Fibroblast of skin of back (primary cell): ENCODE data around the gene DOP1A. TPM values are rescaled to one million over a fixed set of nuclear protein-coding genes. Genes with fewer than 3 reads are reported as not detected.

Experiments
- DNase-seq: peaks from one replicate; pipeline ENCODE4 v3.0.0-alpha.2; 2013
- polyA plus RNA-seq, 2 experiments: library from polyadenylated mRNA; unstranded; fragments of 120-200 nt; gene quantifications; one replicate each; pipeline ENCODE4 v1.2.1, GENCODE V29; 2013; ENCODE audit not compliant: insufficient read length in 2 of 2

DOP1A gene, protein sequence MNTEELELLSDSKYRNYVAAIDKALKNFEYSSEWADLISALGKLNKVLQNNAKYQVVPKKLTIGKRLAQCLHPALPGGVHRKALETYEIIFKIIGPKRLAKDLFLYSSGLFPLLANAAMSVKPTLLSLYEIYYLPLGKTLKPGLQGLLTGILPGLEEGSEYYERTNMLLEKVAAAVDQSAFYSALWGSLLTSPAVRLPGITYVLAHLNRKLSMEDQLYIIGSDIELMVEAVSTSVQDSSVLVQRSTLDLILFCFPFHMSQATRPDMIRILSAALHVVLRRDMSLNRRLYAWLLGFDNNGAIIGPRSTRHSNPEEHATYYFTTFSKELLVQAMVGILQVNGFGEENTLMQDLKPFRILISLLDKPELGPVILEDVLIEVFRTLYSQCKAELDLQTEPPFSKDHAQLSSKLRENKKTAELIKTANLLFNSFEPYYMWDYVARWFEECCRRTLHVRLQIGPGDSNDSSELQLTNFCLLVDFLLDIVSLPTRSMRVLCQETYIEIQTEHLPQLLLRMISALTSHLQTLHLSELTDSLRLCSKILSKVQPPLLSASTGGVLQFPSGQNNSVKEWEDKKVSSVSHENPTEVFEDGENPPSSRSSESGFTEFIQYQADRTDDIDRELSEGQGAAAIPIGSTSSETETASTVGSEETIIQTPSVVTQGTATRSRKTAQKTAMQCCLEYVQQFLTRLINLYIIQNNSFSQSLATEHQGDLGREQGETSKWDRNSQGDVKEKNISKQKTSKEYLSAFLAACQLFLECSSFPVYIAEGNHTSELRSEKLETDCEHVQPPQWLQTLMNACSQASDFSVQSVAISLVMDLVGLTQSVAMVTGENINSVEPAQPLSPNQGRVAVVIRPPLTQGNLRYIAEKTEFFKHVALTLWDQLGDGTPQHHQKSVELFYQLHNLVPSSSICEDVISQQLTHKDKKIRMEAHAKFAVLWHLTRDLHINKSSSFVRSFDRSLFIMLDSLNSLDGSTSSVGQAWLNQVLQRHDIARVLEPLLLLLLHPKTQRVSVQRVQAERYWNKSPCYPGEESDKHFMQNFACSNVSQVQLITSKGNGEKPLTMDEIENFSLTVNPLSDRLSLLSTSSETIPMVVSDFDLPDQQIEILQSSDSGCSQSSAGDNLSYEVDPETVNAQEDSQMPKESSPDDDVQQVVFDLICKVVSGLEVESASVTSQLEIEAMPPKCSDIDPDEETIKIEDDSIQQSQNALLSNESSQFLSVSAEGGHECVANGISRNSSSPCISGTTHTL (N-terminal part only)
- 5.2 TPM for polyA plus RNA-seq (2013, experiment 1 of 2; ENCODE audit: insufficient read length)
- polyA plus RNA-seq (2013, experiment 2 of 2; ENCODE audit: insufficient read length), result 8.4 TPM

GRCh38 chr6:83067448-83068439, at the start of gene DOP1A:
Gene DOP1A (plus strand): TSS chr6:83067671. CDS start chr6:83096978, 29,307 bp downstream.
- DNase-seq, result peak; percentile 91

DNA sequence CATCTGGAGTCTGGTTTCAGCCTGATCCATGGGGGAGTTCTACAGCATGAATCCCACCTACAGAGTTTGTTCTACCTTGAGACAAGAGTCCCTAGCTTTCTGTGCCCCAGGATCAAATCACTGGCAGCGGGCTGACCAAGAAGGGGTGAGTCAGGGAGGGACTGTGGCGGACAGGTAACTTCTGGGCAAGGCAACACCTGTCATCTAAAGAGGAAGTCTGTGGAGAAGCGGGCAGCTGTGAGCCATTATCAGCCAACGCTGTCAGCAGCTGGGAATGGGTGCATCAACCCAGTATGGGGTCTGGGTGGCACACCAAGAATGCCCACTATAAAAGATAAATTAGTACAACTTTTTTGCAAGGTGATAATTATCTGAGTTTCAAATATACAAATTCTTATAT, 47.7 kb upstream of the DOP1A start:
- no peak for DNase-seq

DNA sequence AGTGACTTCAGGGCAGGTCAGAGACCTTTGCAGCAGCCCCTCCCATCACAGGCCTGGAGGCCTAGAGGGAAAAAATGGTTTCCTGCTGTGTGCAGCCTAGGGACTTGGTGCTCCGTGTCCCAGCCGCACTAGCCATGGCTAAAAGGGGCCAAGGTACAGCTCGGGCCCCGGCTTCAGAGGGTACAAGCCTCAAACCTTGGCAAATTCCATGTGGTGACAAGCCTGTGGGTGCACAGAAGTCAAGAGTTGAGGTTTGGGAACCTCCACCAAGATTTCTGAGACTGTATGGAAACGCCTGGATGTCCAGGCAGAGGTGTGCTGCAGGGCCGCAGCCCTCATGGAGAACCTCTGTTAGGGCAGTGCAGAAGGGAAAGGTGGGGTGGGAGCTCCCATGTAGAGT, 35.8 kb upstream of the DOP1A start:
- DNase-seq, result no peak

- DNase-seq, result no peak
Measured at GRCh38 chr6:83038246-83038645, 29.2 kb upstream of the DOP1A start.

DNA sequence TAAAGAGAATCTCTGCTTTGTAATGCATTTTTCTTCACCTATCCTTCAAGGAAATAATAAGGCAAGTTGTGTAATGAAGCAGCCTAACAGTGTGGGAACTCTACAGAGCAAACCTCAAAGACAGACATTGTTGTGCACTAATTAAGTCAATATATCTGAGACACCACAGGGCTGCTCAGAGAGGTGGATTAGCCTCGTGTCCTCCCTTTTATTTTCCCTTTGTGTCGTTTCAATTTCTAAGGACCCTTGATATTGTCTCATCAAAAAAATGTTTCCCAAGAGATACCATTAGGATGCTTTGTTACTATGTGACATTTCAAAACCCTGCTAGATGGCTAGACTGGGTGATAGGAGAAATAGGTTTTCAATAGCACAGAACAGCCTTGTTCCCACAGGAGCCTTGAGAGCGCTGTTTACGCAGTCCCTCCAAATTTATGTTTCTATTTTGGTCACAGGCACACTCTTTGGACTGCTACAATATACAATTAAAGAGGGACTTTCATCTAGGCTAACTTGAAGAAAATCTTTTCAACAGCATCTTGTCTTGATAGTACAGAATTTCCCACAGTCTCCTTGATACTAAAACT, 24.9 kb upstream of the DOP1A start:
- DNase-seq, result no peak

DNA sequence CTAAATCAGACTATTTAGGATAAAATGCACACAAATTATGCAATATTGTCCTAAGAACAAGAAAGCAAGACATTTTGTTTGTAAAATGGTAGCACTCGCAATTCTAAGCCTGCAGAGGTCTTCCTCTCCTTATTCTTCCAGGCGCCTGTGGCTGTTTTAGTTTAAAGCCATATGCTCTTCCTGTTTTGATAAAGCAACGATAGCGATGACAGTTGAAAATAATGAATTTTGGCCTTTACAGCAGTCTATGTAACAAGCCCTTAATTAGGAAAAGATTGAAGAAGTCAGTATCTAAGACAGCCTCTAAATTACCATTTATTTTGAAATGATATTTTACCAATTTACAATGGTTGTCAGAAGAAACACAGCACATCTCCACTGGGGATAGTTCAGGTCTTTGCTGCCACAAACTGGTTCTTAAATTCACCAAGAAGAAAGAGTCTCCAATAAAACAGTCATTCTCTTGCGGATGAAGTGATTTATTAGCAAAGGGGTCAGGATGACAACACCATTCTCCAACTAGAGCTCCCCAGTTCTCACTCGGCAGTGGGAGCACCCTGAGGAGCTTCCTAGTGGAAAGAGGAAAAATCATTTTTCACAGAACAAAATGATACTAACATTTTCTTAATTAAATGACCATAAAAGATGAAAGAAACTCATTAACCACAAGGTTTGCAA, 23.2 kb upstream of the DOP1A start:
- no peak for DNase-seq

DNA sequence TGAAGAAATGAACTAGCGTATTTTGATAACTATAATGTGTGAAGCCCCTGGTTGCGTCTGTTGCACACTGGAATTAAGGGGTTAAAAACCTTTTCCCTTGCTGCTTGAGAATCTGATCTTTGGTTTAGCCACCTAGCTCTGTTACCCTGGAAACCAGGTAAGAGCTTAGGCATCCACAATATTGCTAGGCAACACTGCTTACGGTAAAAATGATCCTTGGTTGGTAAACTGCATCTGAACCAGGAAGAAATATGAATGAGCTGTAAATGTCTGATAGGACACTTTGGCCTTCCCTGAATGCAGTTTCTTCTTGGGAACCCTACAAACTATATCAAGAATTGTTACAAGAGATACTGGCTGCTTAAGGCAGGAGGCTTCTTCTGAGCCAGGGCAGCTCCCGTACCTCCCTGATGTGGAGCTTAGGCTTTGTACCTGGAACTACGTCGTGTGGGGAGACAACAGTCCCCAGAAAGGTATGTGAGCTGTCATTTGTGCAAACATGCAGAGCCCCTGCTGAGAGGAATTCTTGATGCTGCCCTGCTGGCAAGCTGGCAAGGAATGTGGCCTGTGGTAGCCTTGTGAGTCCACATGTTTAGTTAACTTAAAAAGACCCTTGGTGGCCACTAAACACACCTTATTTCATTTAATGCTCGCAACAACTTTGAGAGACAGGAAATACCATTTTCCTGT, 20.3 kb upstream of the DOP1A start:
- DNase-seq, result peak; percentile 15

- DNase-seq, result no peak
Measured at GRCh38 chr6:83051377-83052172, 15.9 kb upstream of the DOP1A start.

GRCh38 chr6:83053678-83054077, 13.8 kb upstream of the DOP1A start:
- DNase-seq, result no peak

DNA sequence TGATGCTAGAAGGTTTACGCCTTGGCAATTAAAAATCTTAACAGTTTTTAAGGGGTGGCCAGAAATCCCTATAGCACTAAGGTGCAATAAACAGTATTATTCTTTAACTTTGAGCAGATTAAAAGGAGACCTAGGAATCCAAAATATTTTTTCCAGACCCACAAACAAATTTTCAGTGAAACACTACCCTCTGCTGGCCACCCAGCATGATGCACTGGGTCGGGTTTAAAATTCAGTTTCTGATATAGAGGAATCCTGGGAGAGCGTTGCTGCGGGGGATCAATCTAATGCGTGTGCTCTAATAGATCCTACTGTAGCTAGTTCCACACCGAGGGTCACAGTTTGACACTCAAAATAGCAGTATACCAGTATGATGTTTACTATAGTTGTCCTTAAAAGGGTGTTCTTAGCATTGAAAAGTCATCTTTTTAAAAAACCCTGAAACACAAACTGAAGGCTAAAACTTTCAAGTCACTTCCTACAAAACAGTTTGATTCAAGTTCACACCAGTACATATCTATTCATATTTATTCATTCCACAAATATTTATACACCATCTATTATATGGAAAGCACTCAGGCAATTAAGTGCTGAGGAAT, 12.0 kb upstream of the DOP1A start:
- peak; percentile 46 for DNase-seq

GRCh38 chr6:83057705-83058321, 9.7 kb upstream of the DOP1A start:
- peak; percentile 50 for DNase-seq

DNA sequence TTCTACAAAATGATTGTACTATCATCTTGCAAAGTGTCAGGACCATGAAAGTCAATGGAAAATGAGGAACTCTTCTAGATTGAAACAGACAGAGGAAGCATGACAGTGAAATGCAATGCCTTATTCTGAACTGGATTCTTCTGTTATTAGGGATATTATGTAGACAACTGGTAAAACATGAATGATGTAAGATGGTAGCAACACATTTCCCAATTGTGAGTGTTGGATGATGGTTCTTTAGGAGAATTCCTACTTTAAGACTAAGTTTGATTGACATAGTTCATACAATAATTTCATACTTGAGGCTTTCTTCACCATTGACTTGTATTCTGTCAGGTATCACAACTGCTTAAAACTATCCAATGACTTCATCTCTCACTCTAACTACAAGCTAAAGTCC, 6.3 kb upstream of the DOP1A start:
- DNase-seq, result peak; percentile 24

DNA sequence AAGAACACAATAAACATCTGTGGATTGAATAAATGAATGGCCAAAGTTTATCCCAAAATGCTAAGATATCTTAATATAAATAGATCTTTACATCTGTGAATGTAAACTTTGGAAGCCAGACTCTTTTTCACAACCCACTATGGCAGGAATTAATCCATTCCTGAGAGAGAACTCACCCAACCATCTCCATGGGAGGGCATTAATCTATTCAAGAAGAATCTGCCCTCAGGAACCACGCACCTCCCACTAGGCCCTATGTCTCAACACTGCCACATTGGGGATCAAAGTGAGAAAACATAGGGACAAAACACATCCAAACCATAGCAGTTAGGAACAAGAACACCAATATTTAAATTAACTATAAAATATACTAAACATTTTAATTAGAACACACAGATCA, 5.2 kb upstream of the DOP1A start:
- DNase-seq, result peak; percentile 88

DNA sequence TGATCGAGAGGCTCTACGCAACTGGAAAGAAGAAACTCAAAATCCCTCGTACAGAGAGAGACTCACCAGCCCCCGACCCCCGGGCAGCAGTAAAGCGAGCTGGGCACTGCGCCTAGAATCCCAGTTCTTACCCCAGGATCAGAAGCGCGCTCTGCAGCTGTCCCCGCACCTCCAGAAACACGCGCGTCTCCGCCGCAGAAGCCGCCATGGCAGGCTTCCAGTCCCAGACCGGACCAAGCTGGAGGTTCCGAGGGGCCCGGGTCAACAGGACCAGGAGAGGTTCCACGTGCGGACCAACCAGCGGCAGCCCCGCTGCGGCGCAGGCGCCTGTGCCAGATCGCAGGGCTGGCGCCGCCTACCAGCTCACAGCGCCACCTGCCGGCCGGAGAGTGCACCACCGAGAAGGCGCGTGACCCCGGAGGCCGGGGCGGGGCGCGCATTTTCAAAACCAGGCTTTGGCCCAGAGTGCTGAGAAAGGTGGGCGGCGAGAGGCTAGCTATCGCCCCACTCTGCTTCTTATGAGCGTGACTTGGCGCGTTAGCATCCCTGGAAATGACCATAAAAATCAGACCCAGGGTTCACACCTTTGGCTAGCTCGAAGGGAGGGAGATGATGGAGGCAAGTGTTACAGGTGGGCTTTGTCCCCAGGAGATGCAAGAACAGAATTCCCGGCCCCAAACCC, 1.8 kb upstream of the DOP1A start, which contains the start of gene UBE3D:
TSS of gene UBE3D (minus strand) at position 331 of the 682 bp plus-strand sequence. CDS start at position 208, 123 bp downstream.
- DNase-seq, result peak; percentile 75

GRCh38 chr6:83068616-83069015, 1.1 kb downstream of the DOP1A start:
- no peak for DNase-seq

DNA sequence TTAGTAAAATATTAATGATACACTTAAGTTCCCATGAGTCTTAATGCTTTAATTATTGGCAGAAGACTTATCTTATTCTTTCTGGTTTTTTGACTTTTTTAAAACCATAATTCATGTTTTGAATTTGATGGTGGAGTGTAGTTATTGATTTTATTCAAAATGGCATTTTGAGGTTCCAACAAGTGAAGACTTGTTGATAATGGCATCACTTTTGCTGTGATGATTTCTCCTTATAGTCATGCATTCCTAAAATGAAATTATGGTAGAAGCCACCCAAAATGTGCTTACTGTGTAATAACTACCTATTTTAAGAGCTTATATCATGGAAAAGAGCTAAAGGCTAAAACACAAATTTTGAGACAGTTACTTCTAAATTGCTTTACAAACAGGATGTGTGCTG, 2.2 kb downstream of the DOP1A start:
- no peak for DNase-seq

GRCh38 chr6:83071023-83071422, 3.6 kb downstream of the DOP1A start:
- DNase-seq, result no peak
